Stomach (tissue), 4 donors: ENCODE measurements around the gene JDP2.

Experiments
- EP300 ChIP-seq: sonication (generic); formaldehyde crosslinking; IDR thresholded peaks from one replicate; pipeline ENCODE4 v1.6.1; 2017; ENCODE audit warnings: antibody characterized with exemption
- POLR2A ChIP-seq, 4 donors: fragments of 450-650 bp; IDR thresholded peaks; one replicate each; pipeline ENCODE4 v1.6.1; 2016; ENCODE audit warnings: antibody characterized with exemption in 4 of 4, control low read depth in 2 of 4, mild to moderate bottlenecking in 1 of 4, moderate library complexity in 1 of 4
- POLR2AphosphoS5 ChIP-seq, 3 donors: sonication (generic); formaldehyde crosslinking; IDR thresholded peaks; one replicate each; pipeline ENCODE4 v1.6.1; 2016; ENCODE audit warnings: antibody characterized with exemption in 3 of 3
- TF ChIP-seq, protein P1 (sequence below), 7 experiments: fragments of 450-650 bp in 4 of 7; fragments of 200-600 bp in 3 of 7; sonication (generic) in 3 of 7; IDR thresholded peaks; one replicate each; pipeline ENCODE4 v1.5.1; 2016 to 2019; ENCODE audit warnings: antibody characterized with exemption in 7 of 7, control low read depth in 2 of 7, mild to moderate bottlenecking in 1 of 7

- TF ChIP-seq POLR2A (IDR thresholded peaks at IDR 0.05) (no peak), POLR2AphosphoS5 (IDR thresholded peaks at IDR 0.05) (no peak), EP300 (no peak)
- TF ChIP-seq, protein P1, sequence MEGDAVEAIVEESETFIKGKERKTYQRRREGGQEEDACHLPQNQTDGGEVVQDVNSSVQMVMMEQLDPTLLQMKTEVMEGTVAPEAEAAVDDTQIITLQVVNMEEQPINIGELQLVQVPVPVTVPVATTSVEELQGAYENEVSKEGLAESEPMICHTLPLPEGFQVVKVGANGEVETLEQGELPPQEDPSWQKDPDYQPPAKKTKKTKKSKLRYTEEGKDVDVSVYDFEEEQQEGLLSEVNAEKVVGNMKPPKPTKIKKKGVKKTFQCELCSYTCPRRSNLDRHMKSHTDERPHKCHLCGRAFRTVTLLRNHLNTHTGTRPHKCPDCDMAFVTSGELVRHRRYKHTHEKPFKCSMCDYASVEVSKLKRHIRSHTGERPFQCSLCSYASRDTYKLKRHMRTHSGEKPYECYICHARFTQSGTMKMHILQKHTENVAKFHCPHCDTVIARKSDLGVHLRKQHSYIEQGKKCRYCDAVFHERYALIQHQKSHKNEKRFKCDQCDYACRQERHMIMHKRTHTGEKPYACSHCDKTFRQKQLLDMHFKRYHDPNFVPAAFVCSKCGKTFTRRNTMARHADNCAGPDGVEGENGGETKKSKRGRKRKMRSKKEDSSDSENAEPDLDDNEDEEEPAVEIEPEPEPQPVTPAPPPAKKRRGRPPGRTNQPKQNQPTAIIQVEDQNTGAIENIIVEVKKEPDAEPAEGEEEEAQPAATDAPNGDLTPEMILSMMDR (IDR thresholded peaks at IDR 0.05): no peak
These were observed 18.1 kb downstream of the JDP2 start for GRCh38 chr14:75445963-75446362.
